NCI-H1092 treated with DMSO at 0.1 percent for 48 hours (cell line): Measurements from ENCODE around the gene PROK2.

Source experiments
- DNase-seq: peaks from one replicate; lab custom pipeline; 2025; lab: John Stamatoyannopoulos, UW

Gene PROK2

GRCh38 chr3:71786551-71786950 is 1.6 kb upstream of the PROK2 start:
- DNase-seq, result no peak

- DNase-seq, result no peak
Observed at GRCh38 chr3:71786217-71786549, 1.2 kb upstream of the PROK2 start.

GRCh38 chr3:71785532-71786216 is 726 bp upstream of the PROK2 start:
- DNase-seq, result no peak

- DNase-seq, result no peak
Observed at GRCh38 chr3:71784201-71784913, 591 bp downstream of the PROK2 start.

GRCh38 chr3:71783152-71783551 is 1.8 kb downstream of the PROK2 start:
- DNase-seq, result no peak

- no peak for DNase-seq
Observed at GRCh38 chr3:71780430-71780829, 4.5 kb downstream of the PROK2 start.

- no peak for DNase-seq
Observed at GRCh38 chr3:71779674-71780377, 5.1 kb downstream of the PROK2 start.

GRCh38 chr3:71778353-71778752 is 6.6 kb downstream of the PROK2 start:
- DNase-seq, result no peak

GRCh38 chr3:71776538-71776937 is 8.4 kb downstream of the PROK2 start:
- DNase-seq, result no peak

- DNase-seq, result no peak
Observed at GRCh38 chr3:71771884-71772283, 13.1 kb downstream of the PROK2 start.

GRCh38 chr3:71771126-71771525 is 13.8 kb downstream of the PROK2 start:
- no peak for DNase-seq

GRCh38 chr3:71763426-71763825 is 21.5 kb downstream of the PROK2 start:
- DNase-seq, result no peak

- DNase-seq, result no peak
Observed at GRCh38 chr3:71760140-71760539, 24.8 kb downstream of the PROK2 start.

GRCh38 chr3:71759401-71759800 is 25.5 kb downstream of the PROK2 start:
- no peak for DNase-seq

GRCh38 chr3:71758091-71758490 is 26.9 kb downstream of the PROK2 start:
- no peak for DNase-seq

- no peak for DNase-seq
Observed at GRCh38 chr3:71754610-71755253, 30.2 kb downstream of the PROK2 start.

- peak; percentile 11 for DNase-seq
Observed at GRCh38 chr3:71753701-71754609, 31.0 kb downstream of the PROK2 start, which contains the start of gene GPR27. Gene GPR27 (plus strand): TSS chr3:71753855. CDS start chr3:71754050, 195 bp downstream.

GRCh38 chr3:71752831-71753700 is 31.9 kb downstream of the PROK2 start:
- no peak for DNase-seq

GRCh38 chr3:71751602-71752001 is 33.3 kb downstream of the PROK2 start:
- DNase-seq, result no peak

- no peak for DNase-seq
Observed at GRCh38 chr3:71744738-71745137, 40.2 kb downstream of the PROK2 start.

GRCh38 chr3:71742621-71743020 is 42.3 kb downstream of the PROK2 start:
- no peak for DNase-seq
